ENCODE measurements around the gene HS3ST3A1. TPM values are rescaled to one million over a fixed set of nuclear protein-coding genes. Genes with fewer than 3 reads are reported as not detected.

Gene HS3ST3A1
- total RNA-seq, 2 experiments from 2014 or later, result 0.21 TPM; not detected in 1

- Mint-ChIP-seq H3K36me3 (no peaks in the 10 kb centered on the region), H3K27me3 (peaks cover 4% of the 10 kb centered on the region), H3K9me3 (ENCODE audit: low read depth) (no peaks in the 10 kb centered on the region), H3K4me3 (no peak overlapping the region), H3K27ac (no peak overlapping the region), H3K4me1 (no peaks in the 10 kb centered on the region)
- no peak for DNase-seq
- CTCF ChIA-PET, result no interaction called here
- no peak for ATAC-seq
These were observed 20.9 kb downstream of the HS3ST3A1 start for GRCh38 chr17:13580790-13581189.

GRCh38 chr17:13576661-13577526 lies 24.8 kb downstream of the HS3ST3A1 start:
- no peaks in the 10 kb centered on the region for H3K9me3 Mint-ChIP-seq (ENCODE audit: low read depth)
- CTCF ChIA-PET, result no interaction called here
- no peak overlapping the region for H3K27ac Mint-ChIP-seq
- H3K4me3 Mint-ChIP-seq, result no peak overlapping the region
- H3K27me3 Mint-ChIP-seq, result peaks cover 1% of the 10 kb centered on the region
- DNase-seq (no peak), ATAC-seq (no peak)
- no peaks in the 10 kb centered on the region for H3K36me3 Mint-ChIP-seq
- no peaks in the 10 kb centered on the region for H3K4me1 Mint-ChIP-seq

- H3K4me3 Mint-ChIP-seq, result no peak overlapping the region
- no peaks in the 10 kb centered on the region for H3K36me3 Mint-ChIP-seq
- no peaks in the 10 kb centered on the region for H3K9me3 Mint-ChIP-seq (ENCODE audit: low read depth)
- no peak for ATAC-seq
- CTCF ChIA-PET, result no interaction called here
- no peak overlapping the region for H3K27ac Mint-ChIP-seq
- no peak for DNase-seq
- H3K27me3 Mint-ChIP-seq, result no peaks in the 10 kb centered on the region
- no peaks in the 10 kb centered on the region for H3K4me1 Mint-ChIP-seq
These were observed 25.8 kb downstream of the HS3ST3A1 start for GRCh38 chr17:13575922-13576419.

GRCh38 chr17:13575466-13575865 lies 26.3 kb downstream of the HS3ST3A1 start:
- no peak overlapping the region for H3K4me3 Mint-ChIP-seq
- no peaks in the 10 kb centered on the region for H3K27me3 Mint-ChIP-seq
- H3K27ac Mint-ChIP-seq, result no peak overlapping the region
- no peaks in the 10 kb centered on the region for H3K9me3 Mint-ChIP-seq (ENCODE audit: low read depth)
- no peaks in the 10 kb centered on the region for H3K4me1 Mint-ChIP-seq
- H3K36me3 Mint-ChIP-seq, result no peaks in the 10 kb centered on the region
- ATAC-seq (no peak), DNase-seq (no peak)
- CTCF ChIA-PET, result no interaction called here

GRCh38 chr17:13572581-13572980 lies 29.1 kb downstream of the HS3ST3A1 start:
- no peaks in the 10 kb centered on the region for H3K27me3 Mint-ChIP-seq
- no peak overlapping the region for H3K27ac Mint-ChIP-seq
- no peaks in the 10 kb centered on the region for H3K4me1 Mint-ChIP-seq
- ATAC-seq (no peak), DNase-seq (no peak)
- H3K4me3 Mint-ChIP-seq, result no peak overlapping the region
- H3K9me3 Mint-ChIP-seq (ENCODE audit: low read depth), result no peaks in the 10 kb centered on the region
- CTCF ChIA-PET, result interaction anchor here (1.0 kb wide), 1 partner anchor 28 kb away, joined by 3 read pairs; no protein-coding TSS in a partner anchor
- no peaks in the 10 kb centered on the region for H3K36me3 Mint-ChIP-seq

- DNase-seq (no peak), ATAC-seq (no peak)
- no peak overlapping the region for H3K27ac Mint-ChIP-seq
- H3K36me3 Mint-ChIP-seq, result no peaks in the 10 kb centered on the region
- CTCF ChIA-PET, result interaction anchor here (0.6 to 1.2 kb wide), 2 partner anchors 9 to 1357 kb away, joined by 3 to 4 read pairs; no protein-coding TSS in a partner anchor
- H3K27me3 Mint-ChIP-seq, result no peaks in the 10 kb centered on the region
- no peaks in the 10 kb centered on the region for H3K9me3 Mint-ChIP-seq (ENCODE audit: low read depth)
- H3K4me1 Mint-ChIP-seq, result no peaks in the 10 kb centered on the region
- no peak overlapping the region for H3K4me3 Mint-ChIP-seq
These were observed 32.2 kb downstream of the HS3ST3A1 start for GRCh38 chr17:13569398-13570123.

- no peak for ATAC-seq
- CTCF ChIA-PET, result interaction anchor here (1.2 kb wide), 1 partner anchor 1358 kb away, joined by 4 read pairs; no protein-coding TSS in a partner anchor
- no peaks in the 10 kb centered on the region for H3K36me3 Mint-ChIP-seq
- no peaks in the 10 kb centered on the region for H3K27me3 Mint-ChIP-seq
- no peaks in the 10 kb centered on the region for H3K9me3 Mint-ChIP-seq (ENCODE audit: low read depth)
- no peaks in the 10 kb centered on the region for H3K4me1 Mint-ChIP-seq
- H3K4me3 Mint-ChIP-seq, result no peak overlapping the region
- no peak overlapping the region for H3K27ac Mint-ChIP-seq
- no peak for DNase-seq
These were observed 32.9 kb downstream of the HS3ST3A1 start for GRCh38 chr17:13568582-13569397.

- H3K4me1 Mint-ChIP-seq, result no peaks in the 10 kb centered on the region
- H3K4me3 Mint-ChIP-seq, result no peak overlapping the region
- H3K36me3 Mint-ChIP-seq, result no peaks in the 10 kb centered on the region
- H3K27ac Mint-ChIP-seq, result no peak overlapping the region
- ATAC-seq, result no peak
- H3K9me3 Mint-ChIP-seq (ENCODE audit: low read depth), result no peaks in the 10 kb centered on the region
- CTCF ChIA-PET, result interaction anchor here (0.7 kb wide), 1 partner anchor 193 kb away, joined by 4 read pairs; no protein-coding TSS in a partner anchor
- DNase-seq, result no peak
- H3K27me3 Mint-ChIP-seq, result no peaks in the 10 kb centered on the region
These were observed 37.9 kb downstream of the HS3ST3A1 start for GRCh38 chr17:13563866-13564265.

GRCh38 chr17:13562271-13562800 lies 39.4 kb downstream of the HS3ST3A1 start:
- no peak for DNase-seq
- no peaks in the 10 kb centered on the region for H3K4me1 Mint-ChIP-seq
- ATAC-seq, result no peak
- H3K9me3 Mint-ChIP-seq (ENCODE audit: low read depth), result no peaks in the 10 kb centered on the region
- H3K27ac Mint-ChIP-seq, result no peak overlapping the region
- H3K27me3 Mint-ChIP-seq, result no peaks in the 10 kb centered on the region
- H3K4me3 Mint-ChIP-seq, result no peak overlapping the region
- CTCF ChIA-PET, result no interaction called here
- no peaks in the 10 kb centered on the region for H3K36me3 Mint-ChIP-seq

- Mint-ChIP-seq H3K4me1 (no peaks in the 10 kb centered on the region), H3K27me3 (no peaks in the 10 kb centered on the region), H3K36me3 (no peaks in the 10 kb centered on the region), H3K27ac (no peak overlapping the region), H3K4me3 (no peak overlapping the region), H3K9me3 (ENCODE audit: low read depth) (no peaks in the 10 kb centered on the region)
- DNase-seq (no peak), ATAC-seq (no peak)
- CTCF ChIA-PET, result no interaction called here
These were observed 40.0 kb downstream of the HS3ST3A1 start for GRCh38 chr17:13561606-13562270.

- Mint-ChIP-seq H3K36me3 (no peaks in the 10 kb centered on the region), H3K4me3 (no peak overlapping the region), H3K27me3 (no peaks in the 10 kb centered on the region), H3K27ac (no peak overlapping the region), H3K4me1 (no peaks in the 10 kb centered on the region), H3K9me3 (ENCODE audit: low read depth) (no peaks in the 10 kb centered on the region)
- ATAC-seq (no peak), DNase-seq (no peak)
- CTCF ChIA-PET, result no interaction called here
These were observed 40.8 kb downstream of the HS3ST3A1 start for GRCh38 chr17:13560935-13561334.

- ATAC-seq (no peak), DNase-seq (no peak)
- Mint-ChIP-seq H3K4me1 (no peaks in the 10 kb centered on the region), H3K4me3 (no peak overlapping the region), H3K27me3 (no peaks in the 10 kb centered on the region), H3K9me3 (ENCODE audit: low read depth) (no peaks in the 10 kb centered on the region), H3K27ac (no peak overlapping the region), H3K36me3 (no peaks in the 10 kb centered on the region)
- CTCF ChIA-PET, result no interaction called here
These were observed 43.1 kb downstream of the HS3ST3A1 start for GRCh38 chr17:13558588-13558987.
